H1 (cell line): ENCODE data around the gene NEDD9. TPM values are rescaled to one million over a fixed set of nuclear protein-coding genes. Genes with fewer than 3 reads are reported as not detected.

Experiments
- CTCF ChIA-PET: fragments of 300-600 bp; sonication (Branson Sonifier 250); formaldehyde crosslinking; loops from one replicate; lab custom pipeline; 2021; ENCODE audit not compliant: partially characterized antibody; lab: Charles Lee
- POLR2A ChIA-PET: fragments of 300-600 bp; sonication (Branson Sonifier 250); formaldehyde crosslinking; loops from one replicate; lab custom pipeline; 2021; ENCODE audit warnings: inconsistent platforms; ENCODE audit not compliant: partially characterized antibody; lab: Charles Lee
- DNase-seq, 2 experiments: peaks; one replicate each; pipeline versions ENCODE4 v3.0.0 to v3.0.0-alpha.2; 2010 to 2022; ENCODE audit warnings: low spot score in 2 of 2, low read depth in 1 of 2, mixed read lengths in 1 of 2
- FAIRE-seq: peaks from 2 replicates; lab custom pipeline; 2011; peaks lifted over from hg19 to GRCh38; lab: Jason Lieb, UNC
- H2AFZ ChIP-seq: 2 replicates; pipeline ENCODE4 v1.8.1; 2012; ENCODE audit warnings: low read length, inconsistent platforms
- H2AK5ac ChIP-seq: 2 replicates; pipeline ENCODE4 v1.6.1; 2013; ENCODE audit warnings: low read depth, low read length
- H2BK120ac ChIP-seq: replicated peaks from 2 replicates; pipeline ENCODE3; 2013; ENCODE audit warnings: low read depth, low read length, inconsistent platforms
- H2BK12ac ChIP-seq: 2 replicates; pipeline ENCODE4 v1.6.1; 2013; ENCODE audit warnings: low read depth, low read length
- H2BK15ac ChIP-seq: 2 replicates; pipeline ENCODE4 v1.6.1; 2013; ENCODE audit warnings: low read length
- H2BK20ac ChIP-seq: 2 replicates; pipeline ENCODE4 v1.6.1; 2013; ENCODE audit warnings: low read length
- H2BK5ac ChIP-seq: 2 replicates; pipeline ENCODE4 v1.6.1; 2013; ENCODE audit warnings: low read depth, low read length
- H3K14ac ChIP-seq: 2 replicates; pipeline ENCODE4 v1.6.1; 2013; ENCODE audit warnings: inconsistent platforms; ENCODE audit not compliant: insufficient read length
- H3K18ac ChIP-seq: 2 replicates; pipeline ENCODE4 v1.6.1; 2013; ENCODE audit warnings: low read length; ENCODE audit errors: extremely low read depth
- H3K23ac ChIP-seq: 2 replicates; pipeline ENCODE4 v1.6.1; 2013; ENCODE audit warnings: inconsistent platforms; ENCODE audit not compliant: insufficient read length
- H3K23me2 ChIP-seq: 2 replicates; pipeline ENCODE4 v1.6.1; 2013; ENCODE audit warnings: low read depth, low read length
- H3K27ac ChIP-seq: 2 replicates; pipeline ENCODE4 v1.6.1; 2011; ENCODE audit warnings: low read depth, low read length, inconsistent platforms
- H3K27me3 ChIP-seq, 4 experiments: replicated peaks in 1 of 4; 1 replicate in 1 of 4; 2 replicates in 3 of 4; pipeline versions ENCODE4 v1.6.1 to v1.8.1; 2011 to 2013; ENCODE audit warnings: low read length in 3 of 4, mild to moderate bottlenecking in 3 of 4, inconsistent platforms in 2 of 4, mixed read lengths in 2 of 4, moderate library complexity in 1 of 4; ENCODE audit not compliant: control insufficient read depth in 3 of 4, insufficient read depth in 3 of 4; ENCODE audit errors: extremely low read depth in 1 of 4
- H3K36me3 ChIP-seq, 4 experiments: 2 replicates each; pipeline versions ENCODE4 v1.6.1 to v1.8.1; 2011 to 2013; ENCODE audit warnings: mild to moderate bottlenecking in 4 of 4, low read length in 3 of 4, moderate library complexity in 2 of 4, control low read depth in 1 of 4, inconsistent platforms in 1 of 4; ENCODE audit not compliant: insufficient read depth in 4 of 4, control insufficient read depth in 2 of 4
- H3K4ac ChIP-seq: replicated peaks from 2 replicates; pipeline ENCODE3; 2013; ENCODE audit warnings: low read length, low read depth, mixed read lengths, inconsistent platforms; ENCODE audit not compliant: insufficient read length
- H3K4me1 ChIP-seq, 4 experiments: replicated peaks in 1 of 4; 1 replicate in 1 of 4; 2 replicates in 3 of 4; pipeline versions ENCODE4 v1.6.1 to v1.8.1; 2011 to 2013; ENCODE audit warnings: low read length in 3 of 4, inconsistent platforms in 2 of 4, mixed read lengths in 1 of 4; ENCODE audit not compliant: insufficient read depth in 4 of 4, control insufficient read depth in 3 of 4
- H3K4me2 ChIP-seq, 2 experiments: 2 replicates each; pipeline versions ENCODE4 v1.6.1 to v1.8.1; 2011 to 2013; ENCODE audit warnings: low read depth in 2 of 2, low read length in 2 of 2, control low read depth in 1 of 2, inconsistent platforms in 1 of 2, mild to moderate bottlenecking in 1 of 2; ENCODE audit not compliant: insufficient read depth in 1 of 2
- H3K4me3 ChIP-seq, 4 experiments: fragments of 200-600, 300-600 bp in 1 of 4; sonication (generic), shearing (Covaris generic), sonication (Bioruptor Twin) in 1 of 4; 2 replicates each; pipeline versions ENCODE4 v1.5.1 to v1.8.1; 2011 to 2016; ENCODE audit warnings: low read length in 4 of 4, low read depth in 3 of 4, control low read depth in 2 of 4, inconsistent platforms in 2 of 4, mild to moderate bottlenecking in 2 of 4, mixed read lengths in 1 of 4, moderate library complexity in 1 of 4; ENCODE audit not compliant: insufficient read depth in 2 of 4; ENCODE audit errors: extremely low read depth in 1 of 4
- H3K56ac ChIP-seq: replicated peaks from 2 replicates; pipeline ENCODE3; 2013; ENCODE audit warnings: low read depth, mild to moderate bottlenecking, mixed read lengths, low read length, inconsistent platforms; ENCODE audit not compliant: insufficient read length
- H3K79me1 ChIP-seq: 2 replicates; pipeline ENCODE4 v1.6.1; 2013; ENCODE audit warnings: low read depth, low read length, control low read depth
- H3K79me2 ChIP-seq, 2 experiments: 2 replicates each; pipeline versions ENCODE4 v1.6.1 to v1.8.1; 2012 to 2013; ENCODE audit warnings: low read length in 2 of 2, mild to moderate bottlenecking in 2 of 2, inconsistent platforms in 1 of 2; ENCODE audit not compliant: insufficient read depth in 2 of 2, control insufficient read depth in 1 of 2
- H3K9ac ChIP-seq, 4 experiments: replicated peaks in 1 of 4; 1 replicate in 1 of 4; 2 replicates in 3 of 4; pipeline versions ENCODE4 v1.6.1 to v1.8.1; 2011 to 2013; ENCODE audit warnings: low read depth in 3 of 4, low read length in 3 of 4, control low read depth in 2 of 4, mild to moderate bottlenecking in 2 of 4, moderate library complexity in 2 of 4, inconsistent platforms in 1 of 4; ENCODE audit errors: extremely low read depth in 1 of 4
- H3K9me3 ChIP-seq, 2 experiments: 2 replicates each; pipeline versions ENCODE4 v1.6.1 to v1.8.1; 2012 to 2013; ENCODE audit warnings: mild to moderate bottlenecking in 2 of 2, moderate library complexity in 2 of 2, control low read depth in 1 of 2, inconsistent platforms in 1 of 2, low read depth in 1 of 2, low read length in 1 of 2, mixed read lengths in 1 of 2; ENCODE audit not compliant: insufficient read depth in 2 of 2
- H4K20me1 ChIP-seq, 2 experiments: replicated peaks in 1 of 2; 2 replicates each; pipeline versions ENCODE3 to v1.8.1; 2011 to 2013; ENCODE audit warnings: inconsistent platforms in 2 of 2, low read length in 2 of 2, mild to moderate bottlenecking in 1 of 2; ENCODE audit not compliant: insufficient read depth in 2 of 2, control insufficient read depth in 1 of 2
- H4K5ac ChIP-seq: 2 replicates; pipeline ENCODE4 v1.6.1; 2013; ENCODE audit warnings: low read length, low read depth, mixed read lengths, inconsistent platforms; ENCODE audit not compliant: insufficient read length
- H4K8ac ChIP-seq: 2 replicates; pipeline ENCODE4 v1.8.0; 2013; ENCODE audit warnings: mild to moderate bottlenecking, moderate library complexity, low read length, inconsistent platforms; ENCODE audit not compliant: insufficient read depth; ENCODE audit errors: extremely low read depth
- H4K91ac ChIP-seq: replicated peaks from 2 replicates; pipeline ENCODE3; 2013; ENCODE audit warnings: low read length, mixed read lengths, inconsistent platforms; ENCODE audit not compliant: insufficient read length
- ATF2 ChIP-seq: IDR thresholded peaks from 2 replicates; pipeline ENCODE4 v1.6.1; 2012; ENCODE audit warnings: low read length, inconsistent platforms
- CTBP2 ChIP-seq: IDR thresholded peaks from 2 replicates; pipeline ENCODE4 v1.7.0; 2011; ENCODE audit warnings: borderline replicate concordance, mild to moderate bottlenecking, moderate library complexity, mixed read lengths, low read length; ENCODE audit not compliant: insufficient read depth, insufficient read length
- EGR1 ChIP-seq: IDR thresholded peaks from 2 replicates; pipeline ENCODE4 v1.6.1; 2011; ENCODE audit warnings: low read depth, low read length, borderline replicate concordance
- EP300 ChIP-seq, 2 experiments: IDR thresholded peaks; 1 replicate in 1 of 2; 2 replicates in 1 of 2; pipeline ENCODE4 v1.6.1; 2011 to 2012; ENCODE audit warnings: low read depth in 2 of 2, low read length in 2 of 2, mild to moderate bottlenecking in 2 of 2, borderline replicate concordance in 1 of 2, inconsistent platforms in 1 of 2, moderate library complexity in 1 of 2
- MAFK ChIP-seq: IDR thresholded peaks from 2 replicates; pipeline ENCODE4 v1.6.1; 2012; ENCODE audit warnings: low read depth, mild to moderate bottlenecking, improper control_type of control experiment, low read length
- RXRA ChIP-seq: IDR thresholded peaks from 2 replicates; pipeline ENCODE4 v1.6.1; 2011; ENCODE audit warnings: low read depth, mild to moderate bottlenecking, low read length, moderate library complexity; ENCODE audit not compliant: insufficient read depth
- SIN3A ChIP-seq, 2 experiments: IDR thresholded peaks in 1 of 2; conservative IDR thresholded peaks in 1 of 2; 2 replicates each; pipeline ENCODE4 v1.6.1; 2011 to 2012; ENCODE audit warnings: low read length in 2 of 2, improper control_type of control experiment in 1 of 2, low read depth in 1 of 2, mild to moderate bottlenecking in 1 of 2
- TBP ChIP-seq: IDR thresholded peaks from 2 replicates; pipeline ENCODE4 v1.6.1; 2011; ENCODE audit warnings: low read depth, low read length, improper control_type of control experiment
- WGBS, 2 experiments: shearing (Covaris generic) in 1 of 2; methylation state at CpG; one replicate each; pipeline versions ENCODE4 v1.1.6 to v1.1.7; 2013 to 2015; ENCODE audit warnings: low lambda C conversion rate in 2 of 2, mixed read lengths in 2 of 2, inconsistent platforms in 1 of 2, low coverage in 1 of 2, missing lambda C conversion rate in 1 of 2; ENCODE audit not compliant: insufficient replicate concordance in 2 of 2, insufficient coverage in 1 of 2, insufficient read length in 1 of 2; ENCODE audit errors: extremely low coverage in 1 of 2, missing lambda C conversion rate in 1 of 2; 5-methylcytosine and 5-hydroxymethylcytosine counted together
- polyA plus RNA-seq, 7 experiments: library from polyadenylated mRNA; depleted of rRNA in 3 of 7; stranded (reverse) in 5 of 7; unstranded in 2 of 7; fragments of >200 nt in 5 of 7; fragments of 200-250 nt in 2 of 7; gene quantifications; 1 replicate in 5 of 7; 2 replicates in 1 of 7; 4 replicates in 1 of 7; pipeline versions ENCODE4 v1.2.1 to v1.2.3, GENCODE V29; 2011 to 2013; ENCODE audit warnings: missing spikeins in 2 of 7, mixed read lengths in 2 of 7
- total RNA-seq: library from RNA; stranded (reverse); fragmentation: NEBNext Ultra II Directional; extraction: Animal tissue kit (Norgen Biotek cat#: 25700); gene quantifications from 2 replicates; pipeline ENCODE4 v1.2.1, GENCODE V29; 2021

NEDD9 gene
- total and polyA plus RNA-seq, 2 of the 8 experiments (the other 6 are each of a cell fraction or from before 2014, with no cell fraction given): 3.6 to 12.0 TPM

GRCh38 chr6:11190625-11191245, 41.7 kb downstream of the NEDD9 start:
- POLR2A ChIA-PET: no interaction called here
- TF ChIP-seq MAFK (no peak), RXRA (no peak), EP300 (IDR thresholded peaks at IDR 0.05; ENCODE audit: borderline replicate concordance in 1 of 2, low read depth in 2 of 2, low read length in 2 of 2) (no peak), TBP (no peak), SIN3A (conservative IDR thresholded peaks at IDR 0.05 in 1 of 2, IDR thresholded peaks at IDR 0.05 in 1 of 2; ENCODE audit: low read depth in 1 of 2, low read length in 2 of 2) (no peak), EGR1 (no peak), ATF2 (no peak), CTBP2 (no peak)
- TF ChIP-seq, all 59 proteins: peak for 0
- Histone ChIP-seq H3K27me3 (no peaks in the 10 kb centered on the region), H4K8ac (no peak overlapping the region), H2BK20ac (0 out of 2 replicates have a peak overlapping the region, but pooled peaks have one; percentile 32), H2BK5ac (0 out of 2 replicates have a peak overlapping the region, but pooled peaks have one; percentile 40), H2BK120ac (no peak overlapping the region), H3K9ac (no peak overlapping the region), H3K23ac (no peak overlapping the region), H3K14ac (no peak overlapping the region), H3K4me2 (no peak overlapping the region), H2AK5ac (no peak overlapping the region), H3K4ac (no peak overlapping the region), H3K27ac (no peak overlapping the region), H4K5ac (no peak overlapping the region), H3K4me1 (peaks cover 3 to 13% (median 12%) of the 10 kb centered on the region in 4 experiments; a peak in 6 of 7 replicates), H4K20me1 (no peaks in the 10 kb centered on the region), H2BK12ac (0 out of 2 replicates have a peak overlapping the region, but pooled peaks have one; percentile 17), H3K79me2 (no peaks in the 10 kb centered on the region), H3K36me3 (peaks cover 2 to 4% (median 2%) of the 10 kb centered on the region in 4 experiments; a peak in 5 of 8 replicates), H3K18ac (no peak overlapping the region), H3K4me3 (no peak overlapping the region), H2AFZ (no peak overlapping the region), H3K56ac (no peak overlapping the region), H2BK15ac (no peak overlapping the region), H3K9me3 (no peaks in the 10 kb centered on the region), H3K23me2 (no peaks in the 10 kb centered on the region), H3K79me1 (no peaks in the 10 kb centered on the region), H4K91ac (no peak overlapping the region)
- FAIRE-seq (no peak), DNase-seq (no peak)
- WGBS, 2 experiments: 95% methylated on average over 20 of the region's 20 CpGs; no CpG with 5 or more reads in 1 of the 2 experiments
- CTCF ChIA-PET: interaction anchor here (0.5 to 10.7 kb wide), 5 partner anchors 11 to 305 kb away, joined by 4 to 62 read pairs (median 6); no protein-coding TSS in a partner anchor
